Stimulated activated CD4-positive, alpha-beta T cell treated with anti-CD3 and anti-CD28 coated beads, Interleukin-4, amount 100 ng/mL, for 1 hour (primary cell): ENCODE measurements around the gene TIMP4.
A peak's percentile ranks its signal among the peaks of the same experiment; 100 is the strongest.

Experiments used
- DNase-seq: peaks from one replicate; pipeline ENCODE4 v3.0.0-alpha.2; 2020

TIMP4 gene

DNA sequence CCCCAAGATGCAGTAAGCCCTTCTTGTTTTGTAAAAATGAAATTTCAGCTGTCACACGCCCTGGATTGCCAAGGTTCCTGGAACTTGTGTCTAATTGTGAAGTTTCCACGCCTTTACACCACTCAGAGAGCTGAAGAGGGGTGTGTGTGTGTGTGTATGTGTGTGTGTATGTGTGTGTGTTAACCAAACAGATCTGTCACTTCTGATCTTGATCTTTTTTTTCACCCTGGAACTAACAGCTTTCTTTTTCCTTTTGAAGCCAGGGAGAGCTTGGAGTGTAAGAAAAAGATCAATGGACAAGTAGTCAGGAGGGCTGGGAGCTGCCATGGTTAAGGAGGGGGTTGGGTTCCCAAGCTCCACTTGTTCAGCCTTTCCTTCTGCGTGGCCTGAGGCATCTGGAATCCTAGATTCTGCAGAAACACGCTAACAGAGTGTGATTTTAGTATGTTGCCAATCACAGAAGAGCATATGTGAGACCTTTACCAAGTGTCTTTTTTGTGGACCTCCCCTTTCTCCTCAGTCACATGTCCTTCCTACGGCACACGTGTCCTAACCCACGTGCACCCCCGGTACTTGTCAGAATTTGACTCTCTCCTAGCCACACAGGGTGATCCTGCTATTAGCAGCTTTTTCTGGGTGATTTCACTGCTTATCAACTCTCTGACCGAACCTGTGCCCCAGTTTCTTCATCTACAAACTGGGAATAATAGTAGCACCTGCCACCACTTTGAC lies 11.5 kb downstream of the TIMP4 start:
- no peak for DNase-seq

DNA sequence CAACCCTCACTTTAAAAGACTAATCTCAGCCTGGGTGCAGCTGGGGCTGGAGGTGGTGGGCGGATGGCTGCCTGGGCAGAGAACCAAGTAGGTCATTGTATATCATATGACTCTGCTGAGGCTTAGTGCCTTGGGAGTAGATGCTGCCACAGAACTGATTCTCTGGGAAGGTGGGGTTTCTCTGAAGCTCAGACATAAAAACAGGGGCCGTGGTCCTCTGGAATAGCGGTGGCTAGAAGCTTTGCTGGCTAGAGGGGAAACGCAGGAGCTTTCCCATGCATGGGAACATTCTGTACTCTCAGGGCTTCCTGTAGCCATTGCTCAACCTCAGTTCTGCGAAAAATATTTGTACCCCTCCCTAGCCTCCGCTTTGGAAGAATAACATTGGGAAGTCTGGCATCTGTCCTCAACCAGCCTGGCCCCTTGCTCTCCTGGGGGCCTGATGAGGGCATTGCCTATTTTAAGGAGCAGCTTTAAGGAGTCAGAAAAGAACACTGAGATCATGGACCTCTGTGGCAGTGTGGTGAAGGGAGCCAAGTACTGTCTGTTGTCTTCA lies 14.7 kb downstream of the TIMP4 start:
- no peak for DNase-seq

DNA sequence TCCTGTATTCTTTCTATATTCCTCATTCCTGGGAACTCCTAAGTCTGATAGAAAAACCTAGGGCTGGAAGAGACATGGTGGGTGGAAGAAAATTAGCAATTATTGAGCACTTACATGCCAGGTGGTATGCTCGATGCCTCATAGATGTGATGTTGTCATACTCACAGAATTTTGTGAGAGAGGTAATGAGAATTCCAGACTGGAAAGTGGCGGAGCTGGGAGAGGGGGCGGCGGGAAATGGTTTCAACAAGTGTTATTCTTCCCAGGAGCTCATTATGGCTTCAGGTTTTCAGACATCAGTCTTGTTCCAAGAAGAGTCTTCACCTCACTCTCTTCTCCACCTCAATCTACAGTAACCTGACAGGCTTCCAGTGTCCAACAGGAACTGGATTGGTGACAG lies 16.2 kb downstream of the TIMP4 start:
- DNase-seq = no peak

DNA sequence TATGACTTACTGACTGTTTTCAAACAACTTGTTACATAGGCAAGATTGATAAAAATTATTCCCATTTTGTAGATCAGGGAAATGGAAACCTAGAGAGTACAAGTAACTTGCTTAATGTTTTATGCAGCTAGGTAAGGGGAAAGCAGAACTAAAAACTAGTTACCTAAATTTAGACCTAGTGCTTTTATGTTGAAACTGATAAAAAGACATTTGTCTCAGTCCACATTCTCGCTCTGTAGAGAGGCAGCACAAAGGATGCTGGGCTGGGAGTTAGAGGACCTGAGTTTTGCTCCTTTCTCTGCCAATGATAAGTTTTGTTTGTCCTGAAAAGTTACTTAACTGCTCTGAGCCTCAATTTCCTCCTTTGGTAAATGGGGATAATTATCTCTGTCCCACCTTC lies 17.4 kb downstream of the TIMP4 start:
- no peak for DNase-seq

DNA sequence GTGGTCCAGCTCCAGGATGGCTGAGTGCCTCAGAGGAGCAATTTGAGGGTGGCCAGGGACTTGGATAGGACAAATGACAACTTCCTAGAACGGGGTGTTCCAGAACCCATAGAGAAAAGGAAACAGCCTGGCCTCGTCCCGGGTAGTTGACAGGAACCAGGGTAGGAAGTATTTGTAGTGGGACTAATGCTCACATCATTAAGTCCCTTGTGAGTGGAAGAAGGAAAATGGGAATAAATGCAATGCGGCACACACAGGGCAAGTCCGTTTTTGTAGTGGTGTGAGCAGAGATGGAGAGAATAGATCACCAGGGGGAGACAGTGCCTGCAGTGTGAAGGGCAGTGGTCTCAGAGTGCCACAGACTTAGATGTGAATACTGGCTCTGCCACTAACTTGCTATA lies 19.6 kb downstream of the TIMP4 start:
- DNase-seq = peak; percentile 9

DNA sequence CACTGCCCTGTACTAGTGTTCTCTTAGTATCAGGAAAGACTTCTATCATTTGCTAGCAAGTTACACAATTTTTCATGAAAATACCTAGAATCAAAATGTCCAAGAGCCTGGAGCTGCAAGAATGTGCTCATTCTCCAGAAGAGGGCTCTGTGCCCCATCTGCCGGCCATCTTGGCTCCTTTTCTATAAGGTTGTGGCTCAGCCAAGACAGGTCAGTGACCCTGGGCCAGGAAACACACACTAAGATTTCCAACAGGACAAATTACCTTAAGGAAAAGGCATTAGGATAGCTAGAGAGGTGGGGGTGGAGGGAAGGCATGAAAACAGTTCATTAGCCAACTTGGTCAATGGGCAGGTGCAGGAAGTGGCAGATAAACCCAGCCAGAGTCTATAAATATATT lies 20.7 kb downstream of the TIMP4 start:
- DNase-seq = no peak

DNA sequence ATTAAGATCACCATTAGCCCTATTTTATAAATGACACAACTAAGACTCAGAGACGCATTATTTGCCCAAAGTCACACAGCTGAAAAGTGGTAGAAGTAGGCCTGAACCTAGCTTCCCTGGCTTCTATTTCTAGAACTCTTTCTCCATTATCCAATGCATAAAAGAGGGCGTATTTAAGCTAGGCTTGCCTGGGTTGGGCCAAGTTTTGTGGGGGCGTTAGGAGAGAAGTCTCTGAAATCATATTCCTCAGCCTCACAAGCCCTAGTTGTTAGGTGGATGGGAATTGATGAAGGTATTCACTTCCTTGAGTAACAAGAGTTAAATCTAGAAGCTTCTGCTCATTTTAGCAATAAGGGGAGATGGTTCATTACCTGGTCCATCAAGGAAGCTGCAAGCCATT lies 22.3 kb downstream of the TIMP4 start:
- no peak for DNase-seq

DNA sequence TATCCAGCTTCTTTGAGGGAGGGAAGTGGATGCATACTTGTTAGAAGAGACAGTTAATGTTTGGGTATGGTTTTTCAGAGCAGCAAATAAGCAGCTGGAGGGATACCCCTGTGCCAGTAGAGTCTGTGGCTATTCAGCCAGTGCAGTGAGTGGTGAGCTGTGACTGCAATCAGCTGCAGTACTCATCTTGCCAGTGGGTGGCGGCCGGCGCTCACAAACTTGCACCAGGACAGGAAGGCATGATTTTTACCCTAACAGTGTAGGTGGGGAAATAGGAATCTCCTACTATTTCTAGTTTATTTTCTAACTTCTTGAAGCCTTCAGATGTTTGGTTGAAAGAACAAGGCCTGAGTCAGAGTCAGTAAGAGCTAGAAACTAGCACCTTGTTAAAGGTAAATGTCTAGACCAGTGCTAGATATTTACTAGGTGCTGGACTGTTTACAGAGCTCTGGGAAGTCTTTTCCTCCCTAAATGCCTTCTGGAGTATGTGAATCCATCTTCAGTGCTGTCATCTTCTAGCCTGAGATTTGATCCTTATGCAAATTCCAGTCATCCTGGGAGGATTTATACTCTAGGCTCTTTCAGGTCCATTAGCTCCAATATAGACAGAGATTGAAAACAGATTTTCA lies 23.6 kb downstream of the TIMP4 start:
- peak; percentile 66 for DNase-seq

DNA sequence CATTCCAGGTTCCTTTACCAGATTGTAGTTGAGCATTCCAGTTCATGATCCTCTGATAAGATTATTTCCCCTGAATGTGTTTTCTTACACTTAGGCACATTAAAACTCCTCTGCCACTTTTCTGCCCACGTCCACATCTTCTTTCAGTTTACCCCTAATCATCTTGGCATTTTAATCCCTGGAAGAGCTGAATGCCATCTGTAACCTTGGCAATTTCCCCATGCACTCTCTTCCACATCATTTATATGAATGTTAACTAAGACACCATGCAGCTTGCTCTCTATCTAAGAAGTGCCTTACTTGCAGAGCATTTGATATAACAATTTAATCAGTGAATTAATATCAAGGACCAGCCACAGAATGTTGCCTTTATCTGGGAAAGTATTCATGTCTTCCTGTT lies 25.8 kb downstream of the TIMP4 start:
- no peak for DNase-seq

DNA sequence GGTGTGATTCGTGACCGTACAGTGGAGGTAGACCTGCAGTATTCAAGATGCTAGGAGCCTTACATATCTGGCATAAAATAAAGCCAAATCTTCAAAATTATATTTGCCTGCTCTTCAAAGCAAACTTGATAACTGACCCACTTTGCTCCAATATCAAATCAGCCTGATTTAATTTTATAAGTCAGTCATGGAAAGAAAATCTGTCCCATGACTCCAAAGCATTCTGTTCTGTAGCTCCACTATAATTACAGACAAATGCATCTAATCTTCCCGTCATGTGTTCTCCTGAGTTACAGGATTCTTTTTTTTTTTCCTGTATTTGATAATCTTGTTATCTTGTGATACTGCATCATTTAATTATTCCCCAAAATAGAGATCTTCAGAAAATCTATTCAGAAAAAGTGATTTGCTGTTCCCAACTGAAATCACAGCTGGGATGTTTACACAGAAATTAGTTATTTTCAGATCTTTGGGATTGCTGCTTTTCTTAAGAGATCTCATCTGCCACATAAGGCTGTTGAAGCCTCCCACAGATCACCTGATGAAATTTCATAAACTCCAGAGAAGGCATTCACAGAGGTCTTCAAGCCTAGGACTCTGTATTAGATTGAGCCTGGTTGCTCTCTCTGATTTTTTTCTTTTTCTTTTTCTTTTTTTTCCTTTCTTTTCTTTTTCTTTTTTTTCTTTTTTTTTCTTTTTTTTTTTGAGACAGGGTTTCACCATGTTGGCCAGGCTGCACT lies 27.2 kb downstream of the TIMP4 start:
- no peak for DNase-seq

DNA sequence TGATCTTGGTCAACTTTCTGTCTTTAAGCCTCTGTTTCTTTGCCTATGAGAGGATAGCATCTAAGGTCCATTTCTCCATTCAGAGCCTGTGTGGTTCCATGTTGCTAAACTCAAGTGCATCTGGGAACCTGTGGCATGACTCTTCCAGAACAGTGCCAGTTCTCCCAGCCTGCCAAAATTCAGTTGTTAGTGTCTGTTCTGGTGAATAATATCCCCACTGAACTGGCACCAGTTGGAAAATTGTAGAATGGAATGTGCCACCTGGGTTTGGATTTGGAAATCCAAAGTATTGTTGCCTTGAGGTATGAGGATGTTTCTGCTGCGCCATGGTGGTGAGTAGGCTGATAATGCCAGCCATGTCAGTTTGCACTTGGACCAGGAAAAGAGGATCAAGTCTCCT lies 31.3 kb downstream of the TIMP4 start:
- DNase-seq = no peak

DNA sequence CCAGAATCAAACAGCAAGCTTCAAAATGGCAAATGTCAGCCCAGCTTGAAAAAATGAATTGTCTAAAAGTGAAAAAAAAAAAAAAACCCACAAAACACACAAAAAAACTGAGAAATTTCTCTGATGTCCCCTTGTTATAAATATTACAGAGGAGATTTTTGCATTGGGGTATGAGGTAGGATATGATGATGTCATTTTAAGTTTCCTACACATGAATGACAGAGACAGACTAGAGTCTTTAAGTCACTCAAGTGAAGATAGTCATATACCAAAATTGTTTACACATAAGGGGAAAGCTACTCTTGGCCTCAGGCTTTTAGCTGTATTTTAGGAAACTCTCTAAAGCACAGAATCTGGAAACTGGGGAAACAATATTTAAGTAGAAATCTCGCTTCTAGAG lies 32.9 kb downstream of the TIMP4 start:
- no peak for DNase-seq

DNA sequence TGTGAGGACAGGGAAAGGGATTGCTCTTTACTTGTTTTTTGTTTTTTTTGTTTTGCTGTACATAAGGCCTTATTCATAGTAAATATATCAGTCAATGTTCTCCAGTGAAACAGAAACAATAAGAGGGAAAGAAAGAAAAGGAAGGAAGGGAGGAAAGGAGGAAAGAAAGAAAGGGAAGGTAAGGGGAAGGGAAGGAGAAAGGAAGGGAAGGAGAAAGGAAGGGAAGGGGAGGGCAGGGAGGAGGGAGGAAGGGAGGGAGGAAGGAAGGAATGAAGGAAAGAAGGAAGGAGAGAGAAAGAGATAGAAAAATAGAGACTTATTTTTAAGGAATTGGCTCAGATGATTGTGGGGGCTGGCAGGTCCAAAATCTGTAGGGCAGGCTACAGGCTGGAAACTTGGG lies 37.2 kb downstream of the TIMP4 start:
- DNase-seq = no peak

DNA sequence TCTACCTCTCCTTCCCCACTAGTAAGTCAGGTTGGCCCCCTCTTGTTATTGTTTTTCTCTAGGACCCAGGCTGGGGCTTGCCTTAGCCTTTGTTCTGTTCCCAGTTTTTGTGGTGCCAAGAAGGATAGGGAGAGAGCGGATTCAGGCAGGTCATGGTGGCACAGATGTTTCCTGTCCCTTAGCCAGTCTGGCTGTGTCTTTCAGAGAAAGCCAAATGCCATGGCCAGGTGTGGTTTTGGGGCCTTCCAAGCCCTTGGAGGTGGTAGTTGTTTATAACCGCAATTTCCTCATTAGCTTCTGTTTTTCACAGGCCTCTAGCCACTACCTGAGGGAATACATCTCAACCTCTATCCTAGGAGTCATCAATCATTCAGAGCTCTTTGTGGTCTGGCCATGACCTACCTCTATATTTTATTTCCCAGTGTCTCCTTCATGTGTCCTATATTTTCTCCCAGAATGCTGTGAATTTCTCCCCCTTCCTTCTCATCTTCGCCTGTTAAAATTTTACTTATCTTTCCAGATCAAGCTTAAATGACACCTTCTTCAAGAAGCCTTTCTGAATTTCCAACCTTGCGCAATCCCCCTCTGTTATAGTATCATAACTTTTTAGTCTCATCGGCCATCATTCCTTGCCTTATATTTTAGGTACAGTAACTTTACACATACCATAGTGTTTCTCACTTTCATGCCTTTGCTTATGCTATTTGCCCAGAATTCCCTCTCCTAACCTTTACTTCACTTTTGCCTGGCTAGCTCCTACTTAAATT lies 38.2 kb downstream of the TIMP4 start:
- no peak for DNase-seq

DNA sequence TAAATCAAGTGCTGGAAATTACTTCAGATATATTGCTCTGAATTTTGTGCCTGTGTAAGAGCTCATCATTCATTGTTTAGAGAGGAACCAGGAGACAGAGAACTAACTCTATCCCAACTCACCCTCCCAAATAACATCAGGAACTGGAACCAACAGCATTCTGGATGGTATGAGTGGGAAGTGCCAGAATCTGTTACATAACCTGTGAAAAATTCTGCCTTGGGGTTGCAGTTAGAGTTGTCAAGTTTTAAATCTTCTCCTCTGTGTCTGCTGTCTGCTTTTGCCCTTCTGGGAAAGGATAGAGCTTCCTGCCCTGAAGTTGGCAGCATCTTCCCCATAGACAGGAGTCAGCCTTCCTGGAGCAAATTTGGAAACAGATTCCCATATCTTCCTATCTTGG lies 41.2 kb downstream of the TIMP4 start:
- DNase-seq = no peak

DNA sequence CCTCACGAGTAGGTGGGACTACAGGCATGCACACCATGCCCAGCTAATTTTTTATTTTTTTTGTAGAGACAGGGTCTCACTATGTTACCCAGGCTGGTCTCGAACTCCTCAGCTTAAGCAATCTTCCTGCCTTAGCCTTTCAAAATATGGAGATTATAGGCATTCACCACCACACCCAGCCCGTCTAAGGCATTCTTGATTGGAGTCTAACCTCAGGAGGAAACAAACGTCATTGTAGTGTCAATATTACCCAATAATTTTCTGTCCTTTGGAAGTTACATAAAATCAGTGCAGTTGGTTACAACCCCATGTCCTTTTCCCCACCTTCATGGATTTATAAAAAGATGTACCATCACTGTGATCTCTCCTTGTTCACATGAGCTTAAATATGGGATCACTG lies 41.8 kb downstream of the TIMP4 start:
- DNase-seq = no peak

DNA sequence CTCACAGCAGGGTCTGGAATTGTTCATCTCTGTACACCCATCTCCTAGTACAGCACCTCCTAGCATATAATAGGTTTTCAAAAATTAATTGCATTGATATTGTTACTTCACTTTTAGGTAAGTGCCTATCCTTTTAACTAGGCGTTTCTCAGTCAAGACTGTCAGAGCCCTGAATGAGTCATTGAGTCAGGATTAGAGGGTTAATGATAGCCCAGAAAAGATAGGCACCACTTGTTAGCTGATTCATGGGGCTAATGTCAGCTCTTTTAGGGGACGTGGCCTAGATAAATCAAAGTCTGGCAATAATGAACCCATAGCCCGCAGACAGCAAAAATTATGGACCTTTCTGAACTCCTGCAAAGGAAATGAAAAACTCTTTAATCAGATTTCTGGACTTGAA lies 42.9 kb downstream of the TIMP4 start:
- DNase-seq = no peak

DNA sequence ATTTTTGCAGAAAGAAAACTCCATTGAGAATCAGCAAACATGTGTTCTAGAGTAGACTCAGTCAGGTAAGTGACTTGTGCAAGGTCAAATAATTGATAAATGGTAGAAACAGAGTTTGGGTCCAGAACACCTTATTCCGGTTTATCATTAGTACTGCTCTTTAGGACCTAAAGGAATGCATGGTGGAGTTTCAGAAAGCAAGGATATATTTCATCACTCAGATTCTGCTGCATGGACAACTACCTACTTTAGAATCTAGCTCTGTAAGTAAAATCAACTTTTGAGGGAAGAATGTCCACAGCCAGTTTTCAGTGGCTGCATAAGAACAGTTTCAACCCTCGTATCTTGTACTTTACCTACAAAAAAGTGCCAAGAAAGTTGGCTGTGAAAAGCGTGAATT lies 43.6 kb downstream of the TIMP4 start:
- DNase-seq = no peak

DNA sequence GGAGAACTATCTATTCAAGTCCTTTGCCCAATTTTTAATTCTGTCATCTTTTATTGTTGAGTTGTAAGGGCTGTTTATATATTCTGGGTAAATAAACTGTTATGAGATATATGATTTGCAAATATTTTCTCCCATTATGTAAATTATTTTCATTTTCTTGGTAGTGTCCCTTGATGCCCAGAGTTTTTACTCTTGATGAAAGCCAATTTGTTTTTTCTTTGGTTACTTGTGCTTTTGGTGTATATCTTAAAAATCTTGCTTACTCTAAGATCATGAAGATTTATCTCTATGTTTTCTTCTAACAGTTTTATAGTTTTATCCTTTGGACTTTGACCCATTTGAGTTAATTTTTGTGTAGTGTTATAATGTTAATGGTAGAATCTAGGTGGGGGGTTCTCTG lies 44.5 kb downstream of the TIMP4 start:
- DNase-seq = no peak

DNA sequence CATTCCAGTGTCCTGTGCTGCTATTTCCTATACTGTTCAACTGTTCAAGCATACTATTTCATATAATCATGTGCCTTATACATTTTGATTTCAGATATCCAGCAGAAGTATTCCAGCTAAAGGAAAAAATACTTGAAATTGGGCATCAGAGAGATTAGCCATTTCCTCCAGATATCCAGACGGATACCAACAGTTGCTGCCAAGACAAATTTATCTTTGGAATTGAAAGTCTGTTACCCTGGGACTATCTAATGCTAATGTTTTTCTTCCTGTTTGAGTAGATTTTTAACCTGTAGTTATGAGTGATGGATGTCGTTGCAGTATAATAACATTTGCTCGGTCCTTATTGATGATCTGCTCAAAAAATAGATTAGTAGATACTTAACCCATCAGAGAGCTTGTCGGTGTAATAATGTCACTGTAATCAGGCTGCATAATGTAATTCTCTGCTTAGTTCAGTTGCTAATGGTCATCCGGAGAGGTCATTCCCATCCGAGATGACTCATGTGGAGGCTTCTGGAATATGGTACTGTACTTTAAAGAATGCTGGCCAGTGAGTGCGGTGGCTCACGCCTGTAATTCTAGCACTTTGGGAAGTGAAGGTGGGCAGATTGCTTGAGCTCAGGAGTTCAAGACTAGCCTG lies 51.5 kb downstream of the TIMP4 start:
- no peak for DNase-seq
